GM21390 (cell line): ENCODE data around the gene SLC6A18.

Experiments
- ATAC-seq: cut with Tn5 transposase; IDR thresholded peaks from one replicate; pipeline ENCODE4 v1.9.1; 2021; ENCODE audit not compliant: unreplicated experiment

The SLC6A18 gene

GRCh38 chr5:1230551-1230950 lies 5.4 kb downstream of the SLC6A18 start:
- ATAC-seq: no peak

DNA sequence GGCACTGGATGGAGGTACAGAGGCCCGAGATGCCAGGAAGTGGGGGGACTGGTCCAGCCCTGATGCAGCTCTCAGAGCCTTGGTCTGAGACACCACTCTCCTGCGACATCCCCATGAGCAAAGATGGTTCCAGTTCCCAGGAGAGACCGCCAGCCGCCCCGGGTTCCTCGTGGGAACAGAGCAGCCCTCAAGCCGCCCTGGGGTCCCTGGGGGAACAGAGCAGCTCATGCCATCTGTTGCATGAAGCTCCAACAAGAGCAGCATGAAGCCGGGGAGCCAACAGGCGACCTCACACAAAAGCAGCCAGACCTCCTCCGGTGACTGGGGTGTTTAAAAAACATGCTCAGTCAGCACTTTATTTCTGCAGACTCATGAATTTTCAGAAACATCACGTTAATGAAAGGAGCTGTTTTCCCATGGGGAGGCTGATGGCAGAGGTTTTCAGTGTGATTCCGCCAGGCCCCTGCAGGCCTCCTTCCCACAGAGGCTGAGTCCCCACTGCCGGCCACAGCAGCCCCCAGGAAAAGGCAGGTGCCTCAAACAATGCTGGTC lies 6.2 kb downstream of the SLC6A18 start:
- ATAC-seq: no peak

DNA sequence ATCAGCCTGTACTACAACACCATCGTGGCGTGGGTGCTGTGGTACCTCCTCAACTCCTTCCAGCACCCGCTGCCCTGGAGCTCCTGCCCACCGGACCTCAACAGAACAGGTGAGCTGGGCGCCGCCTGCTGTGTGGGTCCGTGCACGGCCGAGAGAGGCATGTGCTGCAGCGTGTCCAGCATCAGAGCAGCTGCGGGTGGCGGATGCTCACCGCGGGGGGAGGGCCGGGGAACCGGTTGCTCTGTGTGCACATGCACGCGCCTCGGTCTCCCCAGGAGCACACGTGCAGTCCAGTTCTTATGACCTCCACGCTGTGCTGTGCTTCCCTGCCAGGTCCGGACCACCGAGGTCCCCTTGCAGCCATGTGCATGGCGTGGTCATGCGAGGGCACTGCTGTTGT lies 7.6 kb downstream of the SLC6A18 start:
- no peak for ATAC-seq

DNA sequence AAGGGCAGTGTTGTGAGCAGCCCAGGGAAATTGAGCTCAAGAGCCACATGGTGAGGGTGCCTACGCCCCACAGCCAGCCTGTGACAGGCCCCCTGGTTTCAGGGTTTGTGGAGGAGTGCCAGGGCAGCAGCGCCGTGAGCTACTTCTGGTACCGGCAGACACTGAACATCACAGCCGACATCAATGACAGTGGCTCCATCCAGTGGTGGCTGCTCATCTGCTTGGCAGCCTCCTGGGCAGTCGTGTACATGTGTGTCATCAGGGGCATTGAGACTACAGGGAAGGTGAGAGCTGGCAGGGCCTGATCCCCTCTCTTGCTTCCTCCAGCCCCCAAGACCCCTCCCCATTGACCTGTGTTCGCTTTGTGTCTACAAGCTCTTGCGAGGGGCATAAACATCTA lies 10.2 kb downstream of the SLC6A18 start:
- ATAC-seq: no peak

- ATAC-seq: no peak
Observed at GRCh38 chr5:1235838-1236237, 10.7 kb downstream of the SLC6A18 start.

DNA sequence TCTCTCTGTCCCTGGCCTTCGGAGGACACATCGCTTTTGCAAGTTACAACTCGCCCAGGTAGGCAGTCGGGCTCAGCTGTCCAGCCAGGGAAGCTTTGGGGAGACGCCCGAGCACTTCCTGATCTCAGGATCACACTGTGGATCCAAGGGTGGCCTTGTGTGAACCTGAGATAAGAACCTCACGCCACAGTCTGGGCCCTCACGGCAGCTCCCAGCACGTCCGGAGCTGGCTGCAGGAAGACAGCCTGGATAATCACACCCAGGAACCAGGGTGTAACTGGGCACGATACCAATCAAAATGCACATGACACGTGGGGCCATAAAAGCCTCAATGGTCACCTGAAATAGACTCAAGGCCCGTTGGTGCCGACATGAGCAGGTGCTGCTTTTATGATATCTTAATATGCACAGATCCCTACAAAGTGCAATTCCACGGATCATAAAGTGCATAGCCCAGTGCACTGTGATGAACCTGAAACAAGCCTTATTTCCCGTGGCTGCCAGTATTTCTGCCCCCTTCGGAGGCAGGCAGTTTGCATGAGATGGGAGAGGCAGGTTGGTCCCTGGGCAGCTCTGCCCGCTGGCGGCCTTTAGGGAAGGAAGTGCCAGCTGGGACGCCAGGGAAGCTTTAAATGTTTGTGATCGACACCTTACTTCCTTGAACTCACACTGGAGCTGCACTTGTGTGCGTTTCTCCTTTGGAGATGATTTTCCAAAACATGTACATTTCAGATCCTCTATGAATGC lies 14.5 kb downstream of the SLC6A18 start:
- ATAC-seq: no peak

GRCh38 chr5:1240496-1241260 lies 15.5 kb downstream of the SLC6A18 start:
- ATAC-seq: no peak

- ATAC-seq: no peak
Observed at GRCh38 chr5:1241509-1242080, 16.4 kb downstream of the SLC6A18 start.

- no peak for ATAC-seq
Observed at GRCh38 chr5:1242733-1243486, 17.7 kb downstream of the SLC6A18 start.

- ATAC-seq: no peak
Observed at GRCh38 chr5:1243487-1244130, 18.4 kb downstream of the SLC6A18 start.

DNA sequence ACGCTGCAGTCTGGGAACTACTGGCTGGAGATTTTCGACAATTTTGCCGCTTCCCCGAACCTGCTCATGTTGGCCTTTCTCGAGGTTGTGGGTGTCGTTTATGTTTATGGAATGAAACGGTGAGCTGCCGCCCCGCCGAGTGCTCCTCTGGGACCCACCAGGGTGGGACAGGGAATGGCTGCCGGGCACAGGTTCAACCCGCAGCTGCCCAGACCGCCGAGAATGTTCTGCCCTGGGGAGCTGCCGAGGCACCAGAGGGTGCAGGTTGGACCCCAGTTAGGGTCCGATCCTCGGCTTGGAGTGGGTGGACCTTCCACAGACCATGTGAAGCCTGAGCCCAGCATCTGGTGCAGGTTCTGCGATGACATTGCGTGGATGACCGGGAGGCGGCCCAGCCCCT lies 19.1 kb downstream of the SLC6A18 start:
- ATAC-seq: no peak

DNA sequence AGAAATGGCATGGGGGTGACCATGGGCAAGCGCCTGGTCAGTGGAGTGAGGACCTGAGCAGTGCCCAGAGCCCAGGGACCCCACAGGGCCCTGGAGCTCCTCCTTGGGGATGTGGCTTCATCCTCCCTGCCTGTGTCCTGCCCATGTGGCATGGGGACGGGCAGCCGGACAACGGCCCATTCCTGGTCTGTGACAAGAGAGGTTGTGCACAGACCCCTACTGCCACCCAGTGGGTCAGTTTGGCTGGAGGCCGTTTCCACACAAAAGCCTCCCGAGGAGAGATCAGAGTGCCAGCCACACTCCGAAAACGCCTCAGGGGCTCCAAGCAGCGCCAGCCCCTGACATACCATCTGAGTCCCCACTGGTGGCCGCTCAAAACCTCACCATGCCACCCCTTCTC lies 19.8 kb downstream of the SLC6A18 start:
- no peak for ATAC-seq

GRCh38 chr5:1245905-1246576 lies 20.9 kb downstream of the SLC6A18 start:
- no peak for ATAC-seq

DNA sequence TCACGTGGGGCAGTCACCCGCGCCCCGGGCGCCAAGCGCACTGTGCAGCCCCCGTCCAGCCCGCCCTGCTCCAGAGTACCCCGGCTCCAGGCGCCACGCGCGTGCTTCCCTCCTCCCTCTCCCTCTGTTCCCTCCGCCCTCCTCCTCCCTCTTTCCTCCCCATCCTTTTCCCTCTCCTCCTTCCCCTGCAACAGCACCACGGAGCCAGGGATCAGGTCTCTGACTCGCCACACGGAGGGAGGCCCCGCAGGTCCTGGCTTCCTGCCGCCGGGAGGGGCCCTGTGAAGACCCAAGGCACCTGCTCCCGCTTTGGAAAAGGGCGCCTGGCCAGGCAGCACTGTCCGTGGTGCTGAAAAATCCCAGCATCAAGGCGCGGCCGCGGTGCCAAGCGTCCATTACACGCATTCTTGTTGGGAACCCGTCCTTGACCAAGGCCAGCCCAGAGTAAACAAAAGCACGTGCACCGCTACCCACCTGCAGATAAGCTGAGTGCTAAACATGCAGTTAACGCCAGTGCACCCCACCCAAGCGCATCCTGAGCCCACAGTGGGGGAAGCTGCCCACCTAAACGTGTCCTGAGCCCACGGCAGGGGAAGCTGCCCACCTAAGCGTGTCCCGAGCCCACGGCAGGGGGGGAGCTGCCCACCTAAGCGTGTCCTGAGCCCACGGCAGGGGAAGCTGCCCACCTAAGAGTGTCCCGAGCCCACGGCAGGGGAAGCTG lies 21.7 kb downstream of the SLC6A18 start:
- no peak for ATAC-seq

DNA sequence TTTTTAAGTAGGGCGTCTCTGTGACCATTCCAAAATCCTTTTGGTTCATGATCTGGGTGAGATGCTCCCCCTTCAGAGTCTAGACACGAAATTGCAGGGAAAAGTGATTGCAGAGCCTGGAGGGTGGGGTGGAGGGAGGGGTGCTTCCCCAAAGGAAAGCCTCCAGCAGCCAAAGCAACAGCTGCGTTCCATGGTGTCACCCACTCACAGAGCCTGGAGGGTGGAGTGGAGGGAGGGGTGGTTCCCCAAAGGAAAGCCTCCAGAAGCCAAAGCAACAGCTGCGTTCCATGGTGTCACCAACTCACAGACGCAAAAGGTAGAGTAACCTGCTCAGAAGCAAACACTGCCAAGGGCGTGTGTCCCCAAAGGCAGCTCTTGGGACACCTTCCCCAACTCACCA lies 22.6 kb downstream of the SLC6A18 start:
- no peak for ATAC-seq

DNA sequence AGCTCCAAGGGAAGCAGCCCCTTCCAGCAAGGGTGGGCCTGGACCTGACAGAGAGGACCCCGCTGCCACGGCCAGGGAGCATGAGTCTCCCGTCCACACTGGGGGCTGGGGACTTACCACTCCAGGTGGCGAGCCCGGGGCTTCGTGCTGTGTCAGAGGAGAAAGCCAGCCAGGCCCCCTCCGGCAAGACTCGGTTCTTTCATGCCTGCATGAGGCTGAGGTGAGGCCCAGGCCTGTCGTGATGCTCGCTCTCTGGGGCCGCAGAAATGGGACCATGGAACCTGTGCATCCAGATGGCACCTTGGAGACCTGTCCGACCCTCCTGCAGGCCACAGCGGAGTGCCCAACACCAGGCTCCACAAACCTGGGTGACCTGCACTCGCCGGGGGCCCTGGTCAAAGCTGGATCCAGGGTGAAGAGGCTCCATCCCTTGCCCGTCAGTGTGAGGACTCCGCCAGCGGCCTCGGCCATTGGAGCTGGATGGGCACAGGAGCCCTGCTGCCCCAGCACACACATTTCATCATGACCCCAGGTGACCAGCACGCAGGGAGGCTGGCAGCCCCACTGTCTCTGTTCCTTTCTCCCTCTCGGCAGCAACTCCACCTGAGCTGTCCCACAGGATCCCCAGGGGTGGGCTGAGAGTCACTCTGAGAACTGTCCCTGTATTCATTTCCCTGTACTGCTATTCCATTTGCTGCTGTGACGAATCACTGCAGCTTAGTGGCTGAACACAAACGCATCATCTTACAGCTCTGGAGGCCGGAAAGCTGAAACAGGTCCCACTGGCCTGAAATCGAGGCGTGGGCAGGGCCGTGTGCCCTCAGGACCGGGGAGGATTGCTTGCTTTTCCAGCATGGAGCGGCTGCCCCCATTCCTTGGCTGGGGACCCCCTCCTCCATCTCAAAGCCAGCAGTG lies 24.4 kb downstream of the SLC6A18 start:
- no peak for ATAC-seq

DNA sequence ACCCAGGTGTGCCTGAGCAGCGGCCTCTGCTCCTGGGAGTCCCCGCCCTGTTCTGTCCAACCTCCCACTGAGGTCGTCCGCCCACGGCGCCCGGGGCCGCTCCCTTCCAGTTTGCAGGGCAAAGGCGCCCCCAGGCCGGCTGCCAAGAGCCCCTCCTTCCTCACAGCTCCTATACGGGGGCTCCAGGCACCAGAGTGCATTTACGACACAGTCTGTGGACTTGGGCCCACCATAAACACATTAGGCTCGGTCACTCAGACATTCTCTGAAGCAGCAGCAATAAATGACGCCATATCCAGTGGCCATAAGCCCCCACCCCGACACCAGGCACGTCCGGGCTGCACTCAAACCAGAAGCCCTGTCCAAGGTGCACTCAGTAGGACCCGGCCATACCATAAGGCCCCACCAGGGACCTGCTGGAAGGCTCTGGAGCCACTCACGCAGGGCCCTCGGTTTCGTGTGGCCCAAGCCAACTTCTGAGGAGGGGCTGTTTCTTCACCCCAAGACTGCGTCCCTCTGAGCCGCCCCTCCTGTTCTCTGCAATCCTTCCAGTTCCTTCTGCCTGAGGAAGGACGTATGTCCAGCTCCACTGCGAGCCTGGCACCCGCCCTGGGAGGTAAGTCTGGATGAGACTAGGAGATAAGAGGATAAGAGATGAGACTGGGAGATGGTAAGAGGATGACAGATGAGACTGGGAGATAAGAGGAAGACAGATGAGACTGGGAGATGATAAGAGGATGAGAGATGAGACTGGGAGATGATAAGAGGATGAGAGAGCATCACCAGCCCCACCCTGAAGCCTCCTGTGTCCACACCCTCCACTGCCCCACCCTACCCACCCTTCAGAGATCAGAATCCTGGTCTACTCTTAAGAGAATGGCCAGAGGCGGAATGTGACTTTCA lies 26.7 kb downstream of the SLC6A18 start:
- ATAC-seq: no peak
